A172 (cell line): ENCODE data around the gene LGI4. TPM values are rescaled to one million over a fixed set of nuclear protein-coding genes. Genes with fewer than 3 reads are reported as not detected.

Source experiments
- DNase-seq: peaks from one replicate; pipeline ENCODE4 v3.0.0-alpha.2; 2015; ENCODE audit warnings: low spot score
- total RNA-seq: library from RNA; depleted of rRNA; stranded (reverse); fragments of >200 nt; shearing (Covaris generic); gene quantifications from 2 replicates; pipeline ENCODE4 v1.2.3, GENCODE V29; 2014

The LGI4 gene
- total RNA-seq, 1 experiment from 2014 or later: not detected

- peak; percentile 84 for DNase-seq
Measured at GRCh38 chr19:35124098-35125060, 10.5 kb downstream of the LGI4 start.

- DNase-seq: no peak
Measured at GRCh38 chr19:35123573-35123972, 11.3 kb downstream of the LGI4 start.

GRCh38 chr19:35122687-35123551 is 11.9 kb downstream of the LGI4 start:
- DNase-seq: no peak

GRCh38 chr19:35120898-35121297 is 14.0 kb downstream of the LGI4 start:
- peak; percentile 52 for DNase-seq

- peak; percentile 76 for DNase-seq
Measured at GRCh38 chr19:35120492-35120891, 14.4 kb downstream of the LGI4 start.

GRCh38 chr19:35119578-35120155 is 15.2 kb downstream of the LGI4 start:
- no peak for DNase-seq

GRCh38 chr19:35119091-35119490 is 15.8 kb downstream of the LGI4 start:
- DNase-seq: no peak

- DNase-seq: no peak
Measured at GRCh38 chr19:35118268-35119020, 16.4 kb downstream of the LGI4 start.

- no peak for DNase-seq
Measured at GRCh38 chr19:35117799-35118198, 17.1 kb downstream of the LGI4 start.

GRCh38 chr19:35117116-35117515 is 17.7 kb downstream of the LGI4 start:
- no peak for DNase-seq

GRCh38 chr19:35116072-35116801 is 18.6 kb downstream of the LGI4 start:
- DNase-seq: no peak

- DNase-seq: no peak
Measured at GRCh38 chr19:35115177-35115951, 19.5 kb downstream of the LGI4 start, which contains the start of gene FXYD3. TSS of gene FXYD3 (plus strand) at chr19:35115823. CDS start at chr19:35119377, 3,554 bp downstream.

GRCh38 chr19:35114353-35115176 is 20.3 kb downstream of the LGI4 start:
- peak; percentile 45 for DNase-seq

- DNase-seq: no peak
Measured at GRCh38 chr19:35112995-35113688, 21.7 kb downstream of the LGI4 start.

- no peak for DNase-seq
Measured at GRCh38 chr19:35110974-35111373, 23.9 kb downstream of the LGI4 start.

- DNase-seq: peak; percentile 70
Measured at GRCh38 chr19:35109395-35110112, 25.3 kb downstream of the LGI4 start.

- DNase-seq: no peak
Measured at GRCh38 chr19:35108730-35109129, 26.1 kb downstream of the LGI4 start.

- peak; percentile 77 for DNase-seq
Measured at GRCh38 chr19:35107545-35107944, 27.3 kb downstream of the LGI4 start.
